ENCODE data around the gene RRP1.

Gene RRP1

GRCh38 chr21:43803558-43804300, 14.4 kb downstream of the RRP1 start:
- DNase-seq, result no peak

GRCh38 chr21:43805275-43805800, 16.0 kb downstream of the RRP1 start:
- DNase-seq, result peak; percentile 22

DNA sequence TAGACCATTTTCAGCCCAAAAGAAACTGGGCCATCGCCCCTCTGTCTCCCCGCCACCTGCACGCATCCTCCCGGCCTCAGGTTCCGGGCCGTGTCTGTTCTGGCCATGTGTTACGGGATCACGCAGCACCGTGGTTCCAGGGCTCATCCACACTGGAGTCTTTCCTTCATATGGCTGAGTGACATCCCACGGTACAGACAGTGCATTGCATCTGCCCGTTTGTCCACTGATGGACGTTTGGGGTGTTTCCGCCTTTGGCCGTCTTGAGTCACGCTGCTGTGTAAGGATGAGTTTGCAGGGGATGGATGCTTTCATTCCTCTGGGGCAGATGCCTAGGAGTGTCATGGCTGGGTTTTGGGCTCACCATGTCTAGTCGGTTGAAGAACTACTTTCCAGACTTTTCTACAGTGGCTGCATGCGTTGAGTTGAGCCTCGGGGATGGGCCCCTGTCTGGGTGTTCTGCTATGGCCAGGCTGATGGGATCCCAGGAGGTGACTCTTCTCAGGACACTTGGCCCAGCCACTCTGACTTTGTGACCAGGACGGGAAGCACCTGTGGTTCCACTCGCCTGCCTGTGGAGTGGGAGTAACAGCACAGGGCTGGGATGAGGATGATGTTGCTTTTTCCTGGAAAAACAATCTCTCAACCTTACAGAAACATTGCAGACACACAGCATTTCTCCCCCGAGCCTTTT, 16.8 kb downstream of the RRP1 start:
- DNase-seq, result no peak

GRCh38 chr21:43808367-43808766, 19.0 kb downstream of the RRP1 start:
- no peak for DNase-seq

GRCh38 chr21:43808832-43809251, 19.5 kb downstream of the RRP1 start:
- DNase-seq, result no peak

DNA sequence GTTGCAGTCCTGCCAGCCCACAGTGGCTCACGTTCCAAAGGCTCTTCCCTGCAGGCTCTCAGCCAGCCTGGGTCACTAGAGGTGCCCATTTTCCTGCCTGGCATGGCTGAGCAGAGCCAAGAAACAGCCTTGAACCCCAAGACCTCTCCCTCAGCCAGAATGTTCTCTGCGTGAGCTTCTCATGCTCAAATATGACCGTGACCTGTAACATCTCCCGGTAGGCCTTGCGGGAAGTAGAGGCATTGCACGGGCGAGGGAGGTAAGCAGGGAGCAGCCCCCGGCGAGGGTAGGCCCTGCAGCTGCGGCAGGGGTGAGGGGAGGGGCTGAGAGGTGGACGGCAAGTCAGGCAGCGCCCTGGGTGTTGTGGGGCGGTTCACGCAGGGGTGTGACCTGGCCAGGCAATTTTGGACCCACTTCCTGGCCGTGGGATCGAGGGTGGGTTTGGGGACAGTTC, 20.0 kb downstream of the RRP1 start:
- DNase-seq, result no peak

DNA sequence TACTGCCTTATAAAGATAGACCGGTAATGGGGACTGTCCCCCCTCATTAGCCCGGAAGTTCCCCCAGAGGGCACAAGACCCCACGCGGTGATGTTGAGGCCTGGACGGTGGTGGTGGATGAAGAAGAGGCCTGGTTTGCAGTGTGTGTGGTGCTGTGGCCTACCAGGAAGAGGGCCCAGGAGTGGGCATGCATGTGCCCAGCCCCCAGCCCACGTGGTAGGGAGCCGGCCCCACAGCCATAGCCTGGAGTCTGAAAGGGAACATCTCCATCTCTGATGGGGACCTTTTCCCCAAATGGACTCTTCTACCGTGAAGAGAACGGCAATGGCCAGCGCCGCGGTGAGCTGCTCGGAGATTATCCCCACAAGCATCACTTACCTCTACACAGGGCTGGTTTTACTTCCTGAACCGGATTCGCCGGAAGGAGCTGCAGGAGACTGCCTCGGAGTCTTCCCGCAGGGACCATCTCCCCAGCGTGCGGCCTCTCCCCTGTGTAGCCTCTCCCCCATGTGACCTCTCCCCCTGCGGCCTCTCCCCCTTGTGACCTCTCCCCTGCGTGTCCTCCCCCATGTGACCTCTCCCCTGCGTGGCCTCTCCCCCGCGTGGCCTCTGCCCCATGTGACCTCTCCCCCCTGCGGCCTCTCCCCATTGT, 20.6 kb downstream of the RRP1 start:
- no peak for DNase-seq

DNA sequence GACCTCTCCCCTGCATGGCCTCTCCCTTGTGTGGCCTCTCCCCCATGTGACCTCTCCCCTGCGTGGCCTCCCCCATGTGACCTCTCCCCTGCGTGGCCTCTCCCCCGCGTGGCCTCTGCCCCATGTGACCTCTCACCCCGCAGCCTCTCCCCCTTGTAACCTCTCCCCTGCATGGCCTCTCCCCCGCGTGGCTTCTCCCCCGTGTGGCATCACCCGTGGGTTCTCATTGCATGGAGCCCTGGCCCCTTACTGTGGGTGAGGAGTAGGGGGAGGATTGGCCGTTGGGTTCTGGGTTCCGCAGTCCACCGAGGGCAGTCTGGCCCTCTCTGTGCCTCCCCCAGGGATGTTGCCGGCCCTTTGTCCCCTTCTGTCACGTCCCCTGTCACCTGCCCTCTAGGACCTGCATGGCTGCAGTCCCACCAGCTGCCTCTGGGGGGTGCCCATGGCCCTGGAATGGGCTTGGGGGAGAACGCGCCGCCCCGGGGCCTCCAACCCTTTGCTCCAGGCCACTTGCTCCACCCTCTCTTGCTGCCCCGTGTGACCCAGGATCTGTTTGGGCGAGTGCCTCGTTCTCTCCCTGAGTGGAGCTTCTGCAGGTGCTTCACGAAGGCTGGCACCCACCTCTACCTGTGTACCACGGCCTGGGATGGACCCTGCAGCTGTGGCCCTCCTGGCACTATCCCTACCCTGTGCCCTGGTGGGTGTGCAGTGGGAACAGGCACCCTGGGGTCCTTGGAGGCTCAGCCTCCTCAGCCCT, 21.3 kb downstream of the RRP1 start:
- DNase-seq, result peak; percentile 86

DNA sequence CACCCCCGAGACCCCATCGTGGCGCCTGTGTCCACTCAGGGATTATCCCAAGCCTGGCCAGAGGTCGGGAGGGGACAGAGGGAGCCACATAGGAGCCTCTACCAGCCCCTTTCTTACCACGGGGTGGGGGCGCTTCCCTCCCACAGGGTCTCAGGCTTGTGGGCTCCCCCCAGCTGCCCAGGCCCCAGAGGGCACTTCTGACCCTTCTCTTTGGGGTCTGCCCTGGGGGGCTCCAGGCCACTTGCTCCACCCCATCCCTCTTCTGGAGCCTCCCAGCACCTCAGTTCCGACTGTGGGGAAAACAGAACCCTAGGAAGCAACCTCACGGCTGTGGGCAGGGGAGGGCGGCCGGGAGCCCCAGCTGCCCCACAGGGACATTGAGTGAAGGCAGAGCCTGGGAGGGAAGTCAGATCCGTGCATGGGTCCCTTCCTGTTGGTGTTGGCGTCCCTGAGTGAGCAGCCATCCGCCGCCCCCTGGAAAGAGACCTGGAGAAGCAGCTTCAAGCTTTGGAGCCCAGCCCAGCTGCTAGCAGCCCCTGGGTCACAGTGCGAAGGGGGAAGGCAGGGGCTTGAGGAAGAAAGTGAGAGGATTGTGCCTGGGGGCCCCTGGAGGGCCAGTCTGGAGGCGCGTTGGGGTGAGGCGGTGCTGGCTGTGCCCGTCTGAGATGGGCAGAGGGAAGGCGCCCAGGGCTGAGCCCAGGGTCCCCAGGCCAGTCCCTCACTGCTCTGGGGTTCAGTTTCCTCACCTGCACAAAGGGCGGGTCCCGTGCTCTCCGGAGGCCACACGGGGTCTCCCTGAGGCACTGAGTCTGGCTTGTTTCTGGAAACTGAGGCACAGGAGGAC, 22.1 kb downstream of the RRP1 start:
- DNase-seq, result no peak

DNA sequence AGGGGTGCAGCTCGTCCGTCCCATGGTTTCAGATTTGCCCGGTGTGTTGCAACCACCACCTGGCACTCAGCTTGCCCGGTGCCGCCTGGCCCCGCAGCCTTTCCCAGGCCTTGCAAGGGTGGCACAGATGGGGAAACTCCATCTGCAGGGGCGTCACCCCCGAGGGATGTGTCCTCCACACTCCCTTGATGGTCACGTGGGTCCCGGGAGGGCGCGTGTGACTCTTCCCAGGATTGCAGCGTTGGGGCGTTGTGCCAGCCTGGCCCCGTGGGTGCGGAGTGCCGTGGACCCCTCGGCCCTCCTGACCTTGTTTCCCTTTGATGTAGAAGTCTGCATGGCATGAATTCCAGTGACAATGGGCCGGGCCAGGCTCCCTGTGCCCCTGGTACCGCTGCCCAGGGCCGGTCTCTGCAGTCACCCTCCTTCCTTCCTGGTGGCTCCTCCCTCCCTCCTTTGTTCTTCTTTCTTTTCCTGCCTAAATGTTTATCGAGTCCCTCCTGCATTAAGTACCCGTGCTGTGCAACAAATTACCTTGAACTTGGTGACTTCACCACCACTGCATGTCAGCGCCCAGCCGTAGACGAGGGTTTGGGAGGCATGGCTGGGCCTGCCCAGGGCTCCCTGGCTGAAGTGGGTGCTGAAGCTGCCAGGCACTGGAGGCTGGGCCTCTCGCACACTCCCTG, 22.9 kb downstream of the RRP1 start:
- no peak for DNase-seq

DNA sequence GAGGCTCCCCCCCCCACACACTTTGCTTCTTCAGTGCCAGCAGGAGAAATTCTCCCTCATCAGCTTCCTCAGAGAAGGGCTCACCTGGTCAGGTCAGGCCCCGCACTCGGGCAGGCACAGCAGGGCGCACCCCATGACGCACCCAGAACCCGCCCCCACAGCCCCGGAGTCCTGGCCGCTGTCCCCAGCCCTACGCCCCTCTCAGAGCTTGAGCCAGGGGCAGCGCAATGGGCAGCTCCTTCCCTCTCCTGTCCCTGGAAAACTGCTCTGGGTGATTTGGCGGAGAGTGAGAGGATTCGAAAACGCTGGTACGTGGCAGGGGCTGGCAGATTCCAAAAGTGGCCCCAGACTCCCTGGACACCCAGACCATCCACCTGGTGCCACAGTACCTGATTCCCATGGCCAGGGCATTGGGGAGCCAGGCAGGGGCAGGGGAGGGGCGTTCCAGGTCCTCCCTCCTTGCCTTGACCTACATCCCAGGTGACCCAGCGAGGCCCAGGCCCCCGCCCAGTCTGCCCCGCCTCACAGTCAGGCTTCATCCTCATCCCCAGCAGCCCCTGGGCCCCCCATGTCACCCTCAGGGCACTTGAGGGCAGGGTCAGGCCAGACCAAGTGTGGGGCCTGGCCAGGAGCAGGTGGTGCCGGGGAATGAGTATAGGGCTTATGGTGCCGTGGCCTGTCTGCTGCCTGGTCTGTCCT, 23.7 kb downstream of the RRP1 start:
- no peak for DNase-seq

DNA sequence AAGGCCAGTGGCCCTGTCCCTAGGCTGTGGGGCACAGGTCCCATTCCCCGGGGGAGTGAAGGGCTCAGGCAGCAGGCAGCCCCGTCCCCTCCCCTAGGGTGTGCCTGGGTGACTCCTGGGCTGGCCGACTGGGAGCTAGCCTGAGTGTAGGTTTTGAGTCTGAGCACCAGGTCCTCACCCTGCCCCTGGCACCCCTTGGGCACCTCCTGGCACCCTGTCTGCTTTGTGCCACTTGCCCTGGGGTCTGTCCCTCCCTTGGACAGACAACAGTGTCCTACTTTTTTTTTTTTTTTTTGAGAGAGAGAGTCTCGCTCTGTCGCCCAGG, 24.2 kb downstream of the RRP1 start:
- no peak for DNase-seq

DNA sequence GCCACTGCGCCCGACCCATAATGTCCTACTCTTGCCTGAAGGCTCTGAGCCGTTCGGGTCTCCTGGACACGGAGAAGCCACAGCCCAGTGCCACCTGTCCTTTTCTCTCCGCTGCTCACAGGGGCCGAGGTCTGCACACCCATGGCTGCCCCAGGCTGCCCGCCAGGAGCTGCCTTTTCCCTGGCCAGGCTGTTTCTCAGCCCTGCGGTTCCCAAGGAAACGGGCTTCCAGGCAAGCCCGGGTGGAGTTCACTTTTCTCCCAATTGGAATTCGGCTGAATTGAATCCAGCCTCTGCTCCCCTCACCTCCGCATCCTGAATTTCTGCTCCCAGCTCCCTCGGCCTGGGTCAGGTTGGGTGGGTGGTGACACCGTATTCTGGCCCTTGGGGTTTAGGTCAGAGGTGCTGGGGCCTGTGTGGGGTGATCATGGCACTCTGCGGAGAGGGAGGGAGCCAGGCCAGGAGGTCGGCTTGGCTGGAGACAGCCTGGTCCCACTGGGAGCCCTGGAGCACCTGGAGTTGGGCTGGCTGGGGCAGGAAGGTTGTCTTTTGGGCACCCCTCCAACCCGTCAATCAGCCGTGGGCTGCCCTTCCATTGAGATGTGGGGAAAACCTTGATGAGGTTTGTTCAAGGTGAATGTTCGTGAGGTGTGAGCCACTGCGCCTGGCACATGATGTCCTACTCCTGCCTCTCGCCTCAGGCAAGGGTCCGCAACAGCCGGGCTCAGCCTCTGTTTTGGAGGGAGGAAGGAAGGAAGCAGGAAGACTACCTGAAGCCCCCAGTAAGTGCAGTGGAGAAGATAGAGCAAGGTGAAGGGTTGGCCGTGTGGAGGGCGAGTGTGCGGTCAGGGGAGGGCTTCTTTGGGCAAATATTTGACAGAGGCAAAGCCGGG, 25.1 kb downstream of the RRP1 start:
- DNase-seq, result no peak

GRCh38 chr21:43815107-43815613, 25.8 kb downstream of the RRP1 start:
- DNase-seq, result no peak

DNA sequence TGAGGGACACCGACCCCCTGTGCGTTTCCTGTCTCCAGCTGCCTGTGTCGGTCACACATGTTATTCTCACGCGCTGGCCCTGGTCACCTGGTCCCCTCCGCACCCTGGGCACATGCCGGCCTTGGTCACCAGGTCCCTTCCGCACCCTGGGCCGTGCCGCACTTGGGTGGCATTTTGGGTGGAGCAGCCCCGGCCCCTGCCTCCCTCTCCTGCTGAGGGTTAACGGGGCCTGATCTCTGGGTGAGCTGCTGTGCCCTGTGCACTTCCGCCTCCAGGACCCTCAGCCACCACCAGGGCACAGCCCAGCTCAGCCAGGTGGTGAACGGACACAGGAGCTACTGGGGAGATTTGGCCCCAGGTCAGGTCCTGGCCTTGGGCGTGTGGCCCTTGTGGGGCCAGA, 26.6 kb downstream of the RRP1 start:
- no peak for DNase-seq

- DNase-seq, result no peak
Measured at GRCh38 chr21:43816611-43817071, 27.3 kb downstream of the RRP1 start.

GRCh38 chr21:43817157-43818086, 28.0 kb downstream of the RRP1 start:
- DNase-seq, result no peak

DNA sequence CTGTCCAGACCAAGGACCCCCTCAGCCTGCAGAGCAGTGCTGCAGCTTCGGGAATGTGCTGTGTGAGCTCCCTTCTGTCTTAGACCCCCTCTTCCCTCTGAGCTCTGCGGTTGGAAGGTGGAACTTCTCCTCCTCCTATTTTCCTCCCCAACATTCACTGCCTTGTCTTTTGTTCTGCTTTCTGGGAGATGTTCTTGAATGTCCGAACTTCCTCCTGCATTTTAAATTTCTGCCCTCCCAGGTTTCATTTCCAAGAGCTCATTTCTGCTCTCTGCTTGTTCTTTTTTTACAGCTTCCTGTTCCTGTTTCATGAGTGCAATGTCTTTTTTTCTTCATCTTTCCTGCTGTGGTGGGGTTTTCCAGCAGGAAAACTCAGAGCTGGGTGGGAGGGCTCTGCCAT, 29.3 kb downstream of the RRP1 start:
- DNase-seq, result no peak
